ENCODE measurements around the gene NDUFS6.

GRCh38 chr5:1818784-1819183 is 17.6 kb downstream of the NDUFS6 start:
- no peak for TF ChIP-seq CTCF (IDR thresholded peaks at IDR 0.05; ENCODE audit: insufficient read depth, low read depth, low read length)
- TF ChIP-seq EZH2 (IDR thresholded peaks at IDR 0.05; ENCODE audit: insufficient read depth, low read length): no peak

Measured in astrocyte (in vitro differentiated cells and primary cell).